Erythroblast (primary cell): ENCODE data around the gene ADGRV1.

Source experiments
- GATA1 ChIP-seq: IDR thresholded peaks from 2 replicates; pipeline ENCODE4 v1.6.1; 2011; ENCODE audit warnings: low read depth, mild to moderate bottlenecking, control low read depth, low read length, moderate library complexity
- POLR2A ChIP-seq: IDR thresholded peaks from 2 replicates; pipeline ENCODE4 v1.6.1; 2011; ENCODE audit warnings: mild to moderate bottlenecking, low read length

DNA sequence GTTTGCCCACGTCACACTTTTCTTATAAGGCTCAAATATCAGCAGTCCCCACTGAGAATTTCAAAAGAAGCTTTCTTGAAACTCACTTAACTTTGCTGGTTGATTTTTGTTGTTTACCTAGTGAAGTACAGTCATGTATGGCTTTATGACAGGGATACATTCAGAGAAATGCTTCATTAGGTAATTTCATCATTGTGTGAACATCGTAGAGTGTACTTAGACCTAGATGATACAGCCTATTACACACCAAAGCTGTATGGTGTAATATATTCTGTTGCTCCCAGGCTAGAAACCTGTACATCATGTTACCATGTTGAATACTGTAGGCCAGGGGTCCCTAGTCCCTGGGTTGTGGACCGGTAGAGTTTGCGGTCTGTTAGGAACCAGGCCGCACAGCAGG is 647.5 kb downstream of the ADGRV1 start:
- TF ChIP-seq POLR2A (no peak), GATA1 (no peak)
